ENCODE results near the gene MYT1.
A peak's percentile ranks its signal among the peaks of the same experiment; 100 is the strongest.

MYT1 gene

DNA sequence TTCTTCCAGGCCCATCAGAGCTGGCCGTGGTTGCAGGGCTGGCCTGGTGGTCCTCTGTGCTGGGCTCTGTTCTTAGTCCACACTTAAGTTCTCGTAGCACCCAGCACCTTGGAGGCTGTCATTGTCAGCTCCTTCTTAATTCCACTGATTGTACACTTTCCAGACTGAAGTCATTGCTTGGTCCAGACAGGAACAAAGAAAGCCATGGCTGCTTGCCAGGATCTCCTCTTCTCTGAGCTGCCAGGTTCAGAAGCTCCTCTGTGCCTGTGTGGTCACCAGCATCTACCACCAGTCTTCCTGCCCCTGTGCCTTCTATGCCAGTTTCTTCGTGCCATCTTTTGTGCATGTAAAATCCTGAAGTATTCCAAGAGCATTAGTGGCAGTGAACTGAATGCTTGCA is 51.8 kb downstream of the MYT1 start:
- TF ChIP-seq, protein P1, sequence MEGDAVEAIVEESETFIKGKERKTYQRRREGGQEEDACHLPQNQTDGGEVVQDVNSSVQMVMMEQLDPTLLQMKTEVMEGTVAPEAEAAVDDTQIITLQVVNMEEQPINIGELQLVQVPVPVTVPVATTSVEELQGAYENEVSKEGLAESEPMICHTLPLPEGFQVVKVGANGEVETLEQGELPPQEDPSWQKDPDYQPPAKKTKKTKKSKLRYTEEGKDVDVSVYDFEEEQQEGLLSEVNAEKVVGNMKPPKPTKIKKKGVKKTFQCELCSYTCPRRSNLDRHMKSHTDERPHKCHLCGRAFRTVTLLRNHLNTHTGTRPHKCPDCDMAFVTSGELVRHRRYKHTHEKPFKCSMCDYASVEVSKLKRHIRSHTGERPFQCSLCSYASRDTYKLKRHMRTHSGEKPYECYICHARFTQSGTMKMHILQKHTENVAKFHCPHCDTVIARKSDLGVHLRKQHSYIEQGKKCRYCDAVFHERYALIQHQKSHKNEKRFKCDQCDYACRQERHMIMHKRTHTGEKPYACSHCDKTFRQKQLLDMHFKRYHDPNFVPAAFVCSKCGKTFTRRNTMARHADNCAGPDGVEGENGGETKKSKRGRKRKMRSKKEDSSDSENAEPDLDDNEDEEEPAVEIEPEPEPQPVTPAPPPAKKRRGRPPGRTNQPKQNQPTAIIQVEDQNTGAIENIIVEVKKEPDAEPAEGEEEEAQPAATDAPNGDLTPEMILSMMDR (IDR thresholded peaks at IDR 0.05; ENCODE audit: control insufficient read depth, extremely low read depth, insufficient read depth), result no peak
- no peak overlapping the region for H3K4me3 ChIP-seq (ENCODE audit: low read depth, low read length)
- peak; percentile 71 for DNase-seq (ENCODE audit: low read depth)

DNA sequence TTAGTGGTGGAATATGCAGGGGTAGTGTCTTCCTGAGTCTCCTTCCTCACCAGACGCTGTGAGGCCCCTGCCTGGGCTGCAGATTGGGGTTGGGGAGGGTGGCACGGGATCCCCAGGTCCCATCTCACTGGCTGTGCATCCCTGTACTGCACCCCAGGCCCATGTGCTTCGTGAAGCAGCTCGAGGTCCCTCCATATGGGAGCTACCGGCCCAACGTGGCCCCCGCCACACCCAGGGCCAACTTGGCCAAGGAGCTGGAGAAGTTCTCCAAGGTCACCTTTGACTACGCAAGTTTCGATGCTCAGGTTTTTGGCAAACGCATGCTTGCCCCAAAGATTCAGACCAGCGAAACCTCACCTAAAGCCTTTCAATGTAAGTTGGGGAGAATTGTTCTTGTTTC is 52.7 kb downstream of the MYT1 start:
- no peak for DNase-seq (ENCODE audit: low read depth)
- H3K4me3 ChIP-seq (ENCODE audit: low read depth, low read length), result no peak overlapping the region
- TF ChIP-seq, protein P1 (IDR thresholded peaks at IDR 0.05; ENCODE audit: control insufficient read depth, extremely low read depth, insufficient read depth), result no peak

DNA sequence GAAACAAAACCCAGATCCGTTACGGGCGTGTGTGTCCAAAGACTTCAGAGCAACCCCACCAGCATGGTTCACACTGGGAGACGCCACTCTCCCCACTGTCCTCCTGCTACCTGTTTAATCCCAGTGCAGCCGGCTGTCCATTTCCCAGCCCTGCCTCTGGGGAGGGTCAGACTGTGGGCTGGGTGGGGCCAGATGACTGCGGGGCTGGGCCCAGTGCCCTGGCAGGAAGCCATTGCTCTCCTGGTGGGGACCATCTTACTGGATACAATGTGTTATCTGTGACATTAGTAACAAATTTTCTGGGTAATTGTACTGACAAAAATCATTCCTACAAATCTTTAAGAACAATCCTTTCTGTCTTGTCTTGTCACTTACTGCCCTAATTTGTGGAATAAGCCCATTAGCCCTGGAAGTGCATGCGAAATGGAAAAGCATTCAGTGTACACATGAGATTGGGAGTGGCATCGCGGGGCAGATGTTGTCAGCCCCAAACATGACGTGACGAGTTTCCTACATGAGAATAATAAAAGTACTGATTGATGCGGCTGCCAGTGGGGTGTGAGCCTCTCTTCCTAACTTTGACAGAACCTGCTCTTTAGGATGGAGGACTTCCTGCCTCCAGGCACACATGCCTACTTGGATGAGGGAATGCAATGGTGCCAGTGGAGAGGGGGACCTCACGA is 53.4 kb downstream of the MYT1 start:
- DNase-seq (ENCODE audit: low read depth), result no peak
- H3K4me3 ChIP-seq (ENCODE audit: low read depth, low read length), result no peak overlapping the region
- TF ChIP-seq, protein P1 (IDR thresholded peaks at IDR 0.05; ENCODE audit: control insufficient read depth, extremely low read depth, insufficient read depth), result no peak

DNA sequence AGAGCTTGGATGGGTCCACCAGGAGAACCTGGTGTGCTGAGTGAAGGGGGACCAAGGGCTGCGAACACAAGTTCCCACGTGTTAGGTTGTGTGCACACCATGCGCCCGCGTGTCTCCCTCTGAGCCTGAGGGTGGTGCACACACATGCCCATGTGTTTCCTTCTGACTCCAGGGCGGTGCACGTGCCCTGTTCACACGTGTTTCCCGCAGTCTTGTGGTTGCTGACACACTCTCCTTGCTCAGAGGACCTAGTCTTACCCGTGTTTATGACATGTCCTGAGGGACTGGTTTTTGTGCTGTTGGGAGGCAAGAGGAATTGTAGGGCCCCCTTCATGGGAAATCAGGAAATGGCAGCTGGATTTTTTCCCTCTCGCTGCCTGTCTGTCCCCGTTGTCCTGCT is 55.0 kb downstream of the MYT1 start:
- no peak overlapping the region for H3K4me3 ChIP-seq (ENCODE audit: low read depth, low read length)
- DNase-seq (ENCODE audit: low read depth), result no peak
- TF ChIP-seq, protein P1 (IDR thresholded peaks at IDR 0.05; ENCODE audit: control insufficient read depth, extremely low read depth, insufficient read depth), result no peak

DNA sequence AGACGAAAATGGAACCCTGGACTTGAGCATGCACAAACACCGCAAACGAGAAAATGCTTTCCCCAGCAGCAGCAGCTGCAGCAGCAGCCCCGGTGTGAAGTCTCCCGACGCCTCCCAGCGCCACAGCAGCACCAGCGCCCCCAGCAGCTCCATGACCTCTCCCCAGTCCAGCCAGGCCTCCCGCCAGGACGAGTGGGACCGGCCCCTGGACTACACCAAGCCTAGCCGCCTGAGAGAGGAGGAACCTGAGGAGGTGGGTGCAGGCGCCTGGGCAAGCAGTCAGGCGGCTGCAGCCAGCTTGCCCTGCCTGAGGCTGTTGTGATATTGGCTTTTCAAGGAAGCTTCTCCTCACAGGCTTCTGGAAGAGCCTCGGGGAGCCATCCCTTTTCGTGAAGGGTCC is 55.5 kb downstream of the MYT1 start:
- TF ChIP-seq, protein P1 (IDR thresholded peaks at IDR 0.05; ENCODE audit: control insufficient read depth, extremely low read depth, insufficient read depth), result no peak
- no peak for DNase-seq (ENCODE audit: low read depth)
- H3K4me3 ChIP-seq (ENCODE audit: low read depth, low read length), result no peak overlapping the region

DNA sequence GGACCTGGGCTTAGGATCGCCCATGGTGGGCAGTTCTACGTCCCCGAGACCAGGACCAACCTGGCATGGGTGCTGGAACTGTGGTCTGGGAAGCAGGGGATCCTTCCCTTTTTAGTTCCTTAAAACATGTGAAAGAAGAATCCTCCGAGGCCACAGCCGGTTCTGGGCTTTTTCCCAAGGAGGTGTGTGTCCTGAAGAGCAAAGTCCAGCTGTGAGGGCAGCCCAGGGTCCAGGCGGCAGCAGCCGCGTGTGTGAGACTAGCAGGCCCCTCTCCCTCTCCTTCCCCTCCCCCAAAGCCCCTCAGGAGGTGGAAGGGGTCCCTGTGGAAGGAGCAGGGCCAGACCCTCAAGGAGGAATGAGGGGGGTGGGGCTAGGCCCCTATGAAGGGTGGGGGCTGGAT is 56.2 kb downstream of the MYT1 start:
- TF ChIP-seq, protein P1 (IDR thresholded peaks at IDR 0.05; ENCODE audit: control insufficient read depth, extremely low read depth, insufficient read depth), result no peak
- DNase-seq (ENCODE audit: low read depth), result no peak
- no peak overlapping the region for H3K4me3 ChIP-seq (ENCODE audit: low read depth, low read length)

DNA sequence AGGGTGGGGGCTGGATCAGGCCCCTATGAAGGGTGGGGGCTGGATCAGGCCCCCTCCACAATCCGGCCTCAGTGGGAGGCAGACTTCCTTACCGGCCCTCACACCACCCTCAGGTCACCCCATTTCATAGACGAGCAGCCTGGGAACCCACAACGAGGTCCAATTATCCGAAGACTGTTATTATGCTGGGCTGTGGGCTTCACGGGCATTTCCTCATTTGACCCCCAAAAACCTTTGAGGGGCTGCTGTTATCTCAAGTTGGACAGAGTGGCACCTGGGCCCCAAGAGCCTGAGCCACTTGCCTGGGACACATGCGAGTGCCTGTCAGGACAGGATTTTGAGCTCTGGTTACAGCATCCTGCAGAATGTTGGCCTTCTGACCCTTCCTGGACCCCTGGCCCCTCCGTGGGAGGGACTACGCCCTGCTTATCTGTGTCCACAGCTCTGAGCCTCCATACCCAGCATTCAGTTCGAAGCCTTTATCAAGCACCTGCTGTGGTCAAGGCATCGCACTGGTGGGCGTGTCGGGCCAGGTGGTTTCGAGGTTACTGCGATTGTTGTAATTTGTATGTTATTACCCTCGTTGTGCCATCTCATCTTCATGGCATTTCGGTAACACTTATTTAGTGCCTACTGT is 56.8 kb downstream of the MYT1 start:
- DNase-seq (ENCODE audit: low read depth), result no peak
- no peak overlapping the region for H3K4me3 ChIP-seq (ENCODE audit: low read depth, low read length)
- TF ChIP-seq, protein P1 (IDR thresholded peaks at IDR 0.05; ENCODE audit: control insufficient read depth, extremely low read depth, insufficient read depth), result no peak

Data from LNCaP clone FGC (cell line).